ENCODE data around the gene COL4A3.
A peak's percentile ranks its signal among the peaks of the same experiment; 100 is the strongest.

COL4A3 gene

GRCh38 chr2:227348324-227348723 is 183.9 kb downstream of the COL4A3 start:
- no peak for DNase-seq

GRCh38 chr2:227349989-227350612 is 185.7 kb downstream of the COL4A3 start:
- no peak for DNase-seq

GRCh38 chr2:227351639-227352038 is 187.2 kb downstream of the COL4A3 start:
- no peak for DNase-seq

- DNase-seq, result no peak
Observed at GRCh38 chr2:227360351-227360750, 195.9 kb downstream of the COL4A3 start.

- peak; percentile 23 for DNase-seq
Observed at GRCh38 chr2:227363756-227364155, 199.3 kb downstream of the COL4A3 start.
